K562 (cell line): ENCODE data around the gene KCNH3. TPM values are rescaled to one million over a fixed set of nuclear protein-coding genes. Genes with fewer than 3 reads are reported as not detected.

Source experiments
- CUX1 ChIP-seq: fragments of 200-800 bp; sonication (Bioruptor generic); IDR thresholded peaks from 2 replicates; pipeline ENCODE4 v1.6.1; 2016; ENCODE audit warnings: missing genetic modification characterization, missing compliant biosample characterization
- ELF1 ChIP-seq: fragments of 200-800 bp; sonication (Bioruptor generic); IDR thresholded peaks from 2 replicates; pipeline ENCODE4 v1.6.1; 2016; ENCODE audit warnings: missing genetic modification characterization, missing compliant biosample characterization
- ETV1 ChIP-seq: fragments of 450-650 bp; conservative IDR thresholded peaks from 2 replicates; pipeline ENCODE4 v1.6.1; 2016; ENCODE audit warnings: missing genetic modification characterization, control low read depth, low read depth, missing compliant biosample characterization
- FUS ChIP-seq: fragments of 200-400 bp; formaldehyde crosslinking; optimal IDR thresholded peaks from 2 replicates; pipeline ENCODE3; 2017; ENCODE audit warnings: low read depth, low read length
- JUND ChIP-seq, 2 experiments: IDR thresholded peaks; 2 replicates in 1 of 2; 3 replicates in 1 of 2; pipeline ENCODE4 v1.6.1; 2011; ENCODE audit warnings: borderline replicate concordance in 2 of 2, low read depth in 2 of 2, low read length in 2 of 2, improper control_type of control experiment in 1 of 2, missing biosample characterization in 1 of 2, missing genetic modification characterization in 1 of 2, missing genetic modification reagents in 1 of 2
- SMAD4 ChIP-seq: fragments of 250-450 bp; sonication (Bioruptor Pico); conservative IDR thresholded peaks from 2 replicates; pipeline ENCODE4 v1.8.0; 2021; ENCODE audit warnings: inconsistent platforms, mild to moderate bottlenecking, moderate library complexity
- TAF15 ChIP-seq: fragments of 200-400 bp; formaldehyde crosslinking; IDR thresholded peaks from 2 replicates; pipeline ENCODE4 v1.6.1; 2017; ENCODE audit warnings: mild to moderate bottlenecking, low read depth, low read length, moderate library complexity
- VEZF1 ChIP-seq: fragments of 200-800 bp; sonication (Bioruptor generic); IDR thresholded peaks from 2 replicates; pipeline ENCODE4 v1.6.1; 2017; ENCODE audit warnings: missing genetic modification characterization, missing compliant biosample characterization
- polyA plus RNA-seq, 8 experiments: library from polyadenylated mRNA; depleted of rRNA in 4 of 8; stranded (reverse) in 5 of 8; unstranded in 3 of 8; fragments of >200 nt; fragmentation: Nextera tagmentation in 2 of 8; fragmentation: Illumina TruSeq in 1 of 8; extraction: Ambion mirVana in 2 of 8; extraction: Trizol in 1 of 8; gene quantifications; 2 replicates each; pipeline versions ENCODE4 v1.2.1 to v1.2.3, GENCODE V29; 2011 to 2014; ENCODE audit warnings: inconsistent platforms in 1 of 8, missing spikeins in 1 of 8
- total RNA-seq, 7 experiments: library from RNA; depleted of rRNA in 6 of 7; stranded (reverse); fragments of >200 nt in 6 of 7; fragmentation: Illumina TruSeq in 2 of 7; extraction: Trizol in 2 of 7; gene quantifications; 2 replicates each; pipeline versions ENCODE4 v1.2.1 to v1.2.3, GENCODE V29; 2011 to 2021; ENCODE audit warnings: low replicate concordance in 1 of 7
- TF ChIP-seq, protein P1 (sequence below): fragments of 250-450 bp; sonication (Bioruptor Pico); IDR thresholded peaks from 2 replicates; pipeline ENCODE4 v1.4.0; 2020

The KCNH3 gene
- total and polyA plus RNA-seq, 9 of the 15 experiments (the other 6 are each of a cell fraction or from before 2014, with no cell fraction given), result 0.01 to 0.09 TPM; not detected in 7

DNA sequence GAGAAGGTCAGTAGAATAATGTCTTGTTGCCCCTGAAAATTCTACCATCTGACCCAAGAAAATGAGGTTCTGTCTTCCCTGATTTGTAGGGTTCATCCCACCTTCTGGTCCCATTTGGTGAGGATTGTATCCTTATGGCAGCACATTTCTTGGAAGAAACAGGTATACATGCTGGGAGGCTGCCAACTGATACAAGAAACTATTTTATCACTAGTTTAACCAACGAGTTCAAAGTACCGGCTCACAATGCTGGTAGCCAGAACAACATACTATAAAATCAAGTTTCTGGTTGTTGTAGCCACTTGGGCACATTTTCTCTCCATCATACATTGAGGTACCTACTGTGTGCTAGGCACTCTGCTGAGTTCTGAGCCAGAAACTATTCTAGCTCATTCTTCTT, 7.1 kb upstream of the KCNH3 start (continued):
- TF ChIP-seq, protein P1, sequence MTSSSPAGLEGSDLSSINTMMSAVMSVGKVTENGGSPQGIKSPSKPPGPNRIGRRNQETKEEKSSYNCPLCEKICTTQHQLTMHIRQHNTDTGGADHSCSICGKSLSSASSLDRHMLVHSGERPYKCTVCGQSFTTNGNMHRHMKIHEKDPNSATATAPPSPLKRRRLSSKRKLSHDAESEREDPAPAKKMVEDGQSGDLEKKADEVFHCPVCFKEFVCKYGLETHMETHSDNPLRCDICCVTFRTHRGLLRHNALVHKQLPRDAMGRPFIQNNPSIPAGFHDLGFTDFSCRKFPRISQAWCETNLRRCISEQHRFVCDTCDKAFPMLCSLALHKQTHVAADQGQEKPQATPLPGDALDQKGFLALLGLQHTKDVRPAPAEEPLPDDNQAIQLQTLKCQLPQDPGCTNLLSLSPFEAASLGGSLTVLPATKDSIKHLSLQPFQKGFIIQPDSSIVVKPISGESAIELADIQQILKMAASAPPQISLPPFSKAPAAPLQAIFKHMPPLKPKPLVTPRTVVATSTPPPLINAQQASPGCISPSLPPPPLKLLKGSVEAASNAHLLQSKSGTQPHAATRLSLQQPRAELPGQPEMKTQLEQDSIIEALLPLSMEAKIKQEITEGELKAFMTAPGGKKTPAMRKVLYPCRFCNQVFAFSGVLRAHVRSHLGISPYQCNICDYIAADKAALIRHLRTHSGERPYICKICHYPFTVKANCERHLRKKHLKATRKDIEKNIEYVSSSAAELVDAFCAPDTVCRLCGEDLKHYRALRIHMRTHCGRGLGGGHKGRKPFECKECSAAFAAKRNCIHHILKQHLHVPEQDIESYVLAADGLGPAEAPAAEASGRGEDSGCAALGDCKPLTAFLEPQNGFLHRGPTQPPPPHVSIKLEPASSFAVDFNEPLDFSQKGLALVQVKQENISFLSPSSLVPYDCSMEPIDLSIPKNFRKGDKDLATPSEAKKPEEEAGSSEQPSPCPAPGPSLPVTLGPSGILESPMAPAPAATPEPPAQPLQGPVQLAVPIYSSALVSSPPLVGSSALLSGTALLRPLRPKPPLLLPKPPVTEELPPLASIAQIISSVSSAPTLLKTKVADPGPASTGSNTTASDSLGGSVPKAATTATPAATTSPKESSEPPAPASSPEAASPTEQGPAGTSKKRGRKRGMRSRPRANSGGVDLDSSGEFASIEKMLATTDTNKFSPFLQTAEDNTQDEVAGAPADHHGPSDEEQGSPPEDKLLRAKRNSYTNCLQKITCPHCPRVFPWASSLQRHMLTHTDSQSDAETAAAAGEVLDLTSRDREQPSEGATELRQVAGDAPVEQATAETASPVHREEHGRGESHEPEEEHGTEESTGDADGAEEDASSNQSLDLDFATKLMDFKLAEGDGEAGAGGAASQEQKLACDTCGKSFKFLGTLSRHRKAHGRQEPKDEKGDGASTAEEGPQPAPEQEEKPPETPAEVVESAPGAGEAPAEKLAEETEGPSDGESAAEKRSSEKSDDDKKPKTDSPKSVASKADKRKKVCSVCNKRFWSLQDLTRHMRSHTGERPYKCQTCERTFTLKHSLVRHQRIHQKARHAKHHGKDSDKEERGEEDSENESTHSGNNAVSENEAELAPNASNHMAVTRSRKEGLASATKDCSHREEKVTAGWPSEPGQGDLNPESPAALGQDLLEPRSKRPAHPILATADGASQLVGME (CRISPR knock-in tag), result no peak
- no peak for TF ChIP-seq VEZF1 (CRISPR knock-in tag)
- TF ChIP-seq JUND (IDR thresholded peaks at IDR 0.05; ENCODE audit: borderline replicate concordance, low read depth, low read length), result no peak
- TF ChIP-seq JUND (tag; IDR thresholded peaks at IDR 0.05; ENCODE audit: borderline replicate concordance, low read depth, low read length), result no peak
- TF ChIP-seq FUS, result no peak
- TF ChIP-seq ETV1, result no peak
- no peak for TF ChIP-seq TAF15
- no peak for TF ChIP-seq SMAD4 (CRISPR knock-in tag)
- TF ChIP-seq CUX1 (CRISPR knock-in tag), result no peak
- TF ChIP-seq ELF1, result no peak
